VCaP (cell line): ENCODE results near the gene CARD9.
A peak's percentile ranks its signal among the peaks of the same experiment; 100 is the strongest.

ENCODE experiments used
- H3K27ac ChIP-seq: fragments of 450-650 bp; 2 replicates; pipeline ENCODE4 v1.5.1; 2017
- TF ChIP-seq, protein P1 (sequence below): fragments of 450-650 bp; conservative IDR thresholded peaks from 2 replicates; pipeline ENCODE4 v1.5.1; 2017; ENCODE audit warnings: mild to moderate bottlenecking, moderate library complexity

The CARD9 gene

DNA sequence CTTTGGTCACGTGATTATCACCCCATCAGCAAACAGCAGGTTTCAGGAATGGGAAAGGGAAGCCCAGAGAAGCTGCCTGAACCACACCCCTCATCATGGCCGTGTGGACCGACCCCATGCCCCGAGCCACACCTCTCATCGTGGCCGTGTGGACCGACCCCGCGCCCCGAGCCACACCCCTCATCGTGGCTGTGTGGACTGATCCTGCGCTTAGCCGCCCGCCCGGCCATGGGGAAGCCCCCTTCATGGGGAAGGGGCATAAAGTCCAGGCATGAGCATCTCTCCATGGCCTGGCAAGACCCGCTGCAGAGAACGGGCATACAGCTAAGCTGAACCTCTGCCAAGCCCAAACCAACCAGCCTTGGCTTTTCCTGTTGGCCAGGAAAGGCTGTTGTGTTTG, 20.1 kb upstream of the CARD9 start:
- TF ChIP-seq, protein P1, sequence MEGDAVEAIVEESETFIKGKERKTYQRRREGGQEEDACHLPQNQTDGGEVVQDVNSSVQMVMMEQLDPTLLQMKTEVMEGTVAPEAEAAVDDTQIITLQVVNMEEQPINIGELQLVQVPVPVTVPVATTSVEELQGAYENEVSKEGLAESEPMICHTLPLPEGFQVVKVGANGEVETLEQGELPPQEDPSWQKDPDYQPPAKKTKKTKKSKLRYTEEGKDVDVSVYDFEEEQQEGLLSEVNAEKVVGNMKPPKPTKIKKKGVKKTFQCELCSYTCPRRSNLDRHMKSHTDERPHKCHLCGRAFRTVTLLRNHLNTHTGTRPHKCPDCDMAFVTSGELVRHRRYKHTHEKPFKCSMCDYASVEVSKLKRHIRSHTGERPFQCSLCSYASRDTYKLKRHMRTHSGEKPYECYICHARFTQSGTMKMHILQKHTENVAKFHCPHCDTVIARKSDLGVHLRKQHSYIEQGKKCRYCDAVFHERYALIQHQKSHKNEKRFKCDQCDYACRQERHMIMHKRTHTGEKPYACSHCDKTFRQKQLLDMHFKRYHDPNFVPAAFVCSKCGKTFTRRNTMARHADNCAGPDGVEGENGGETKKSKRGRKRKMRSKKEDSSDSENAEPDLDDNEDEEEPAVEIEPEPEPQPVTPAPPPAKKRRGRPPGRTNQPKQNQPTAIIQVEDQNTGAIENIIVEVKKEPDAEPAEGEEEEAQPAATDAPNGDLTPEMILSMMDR: no peak
- H3K27ac ChIP-seq: peak overlapping the region; percentile 98

DNA sequence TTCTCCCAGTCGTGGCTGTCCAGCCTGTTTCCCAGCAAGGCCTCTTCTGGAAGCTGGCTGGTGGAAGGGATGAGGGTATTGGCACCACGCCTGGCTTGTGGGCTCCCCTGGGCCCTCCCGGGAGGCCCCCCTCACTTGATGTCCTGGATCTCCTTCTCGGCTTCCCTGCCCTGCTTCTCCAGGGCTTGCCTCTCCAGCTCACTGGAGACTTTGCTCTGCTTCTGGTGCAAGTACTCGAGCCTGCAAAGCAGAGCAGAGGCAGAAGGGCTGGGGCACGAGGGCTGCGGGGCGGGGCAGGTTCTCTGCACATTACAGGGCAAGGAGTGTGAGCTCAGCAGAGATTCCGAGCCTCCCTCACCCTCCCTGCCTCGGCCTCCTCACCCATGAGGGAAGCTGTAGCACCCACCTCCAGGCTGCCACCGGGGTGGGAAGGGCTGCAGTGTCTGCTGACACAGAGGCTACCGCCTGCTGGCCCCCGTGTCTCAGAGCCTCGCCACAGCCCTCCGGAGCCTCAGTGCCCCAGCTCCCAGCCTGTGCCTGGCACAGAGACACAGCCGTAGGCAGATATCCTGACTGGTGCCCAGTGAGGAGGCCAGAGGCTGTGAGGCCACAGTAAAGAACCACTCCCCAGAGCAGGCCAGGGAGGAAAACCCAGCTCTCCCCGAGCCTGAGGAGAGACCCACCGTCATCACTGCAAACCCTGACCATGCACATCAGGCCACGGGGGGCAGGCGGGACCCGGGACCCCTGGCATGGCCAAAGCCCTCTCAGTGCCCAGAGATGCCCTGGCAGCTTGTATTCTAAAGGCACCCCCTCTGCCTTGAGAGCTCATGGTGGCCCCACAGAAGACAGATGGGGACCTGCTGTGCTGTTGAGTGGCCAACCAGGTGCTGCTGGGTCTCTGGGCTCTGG, 19.3 kb upstream of the CARD9 start:
- peak overlapping the region; percentile 98 for H3K27ac ChIP-seq
- TF ChIP-seq, protein P1: no peak

GRCh38 chr9:136391737-136392537, 18.5 kb upstream of the CARD9 start:
- peak overlapping the region; percentile 98 for H3K27ac ChIP-seq
- TF ChIP-seq, protein P1: no peak

DNA sequence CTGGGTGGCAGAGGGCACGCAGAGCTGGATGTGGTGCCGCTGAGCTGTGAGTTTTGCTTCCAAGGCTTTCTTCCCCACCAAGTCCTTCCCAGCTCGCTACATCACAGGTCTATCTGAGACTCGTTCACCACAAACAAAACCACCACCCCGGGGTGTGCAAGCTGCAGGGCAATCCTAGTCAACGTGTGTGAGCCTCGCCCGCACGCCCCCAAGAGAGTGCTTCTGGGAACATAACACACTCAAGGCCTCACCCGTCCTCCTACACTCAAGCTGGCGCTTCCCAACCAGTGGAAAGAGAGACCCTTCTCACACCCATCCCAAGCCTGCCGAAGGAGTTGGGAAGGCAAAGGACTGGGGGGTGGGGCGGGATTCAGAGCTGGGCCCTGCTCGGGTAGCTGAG, 15.9 kb upstream of the CARD9 start:
- H3K27ac ChIP-seq: no peak overlapping the region
- TF ChIP-seq, protein P1: no peak

DNA sequence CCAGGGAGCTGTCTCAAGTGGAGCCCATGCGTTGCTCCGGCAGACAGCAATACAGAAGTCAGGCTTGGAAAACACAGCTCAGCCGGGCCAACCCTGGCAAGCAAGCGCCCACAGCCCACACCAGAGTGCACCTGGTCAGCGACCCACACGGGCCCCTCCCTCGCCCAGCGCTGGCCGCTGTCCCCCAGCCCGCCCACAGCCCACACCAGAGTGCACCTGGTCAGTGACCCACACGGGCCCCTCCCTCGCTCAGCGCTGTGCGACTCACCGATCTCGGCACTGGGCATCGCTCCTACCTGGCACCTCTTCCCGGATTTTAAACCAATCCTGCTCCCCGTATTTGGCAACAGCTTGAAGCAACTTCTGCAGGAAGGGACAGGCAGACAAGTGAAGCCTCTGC, 13.7 kb upstream of the CARD9 start:
- no peak overlapping the region for H3K27ac ChIP-seq
- TF ChIP-seq, protein P1: no peak

- TF ChIP-seq, protein P1: no peak
- no peak overlapping the region for H3K27ac ChIP-seq
Measured at GRCh38 chr9:136386018-136386417, 12.5 kb upstream of the CARD9 start.

DNA sequence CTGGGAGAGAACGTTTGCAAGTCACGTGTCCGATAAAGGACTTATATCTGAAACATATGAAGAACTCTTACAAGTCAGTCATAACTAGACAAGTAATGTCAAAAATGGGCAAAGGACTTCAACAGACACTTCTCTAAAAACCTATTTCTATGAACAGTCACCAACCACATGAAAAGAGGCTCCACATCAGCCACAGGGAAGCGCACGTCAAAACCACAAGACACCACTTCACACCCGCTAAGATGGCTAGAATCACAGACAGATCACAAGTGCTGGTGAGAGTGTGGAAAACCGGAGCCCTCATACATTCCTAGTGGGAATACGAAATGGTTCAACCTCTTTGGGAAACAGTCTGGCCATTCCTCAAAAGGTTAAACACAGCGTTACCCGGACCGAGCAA, 11.5 kb upstream of the CARD9 start:
- TF ChIP-seq, protein P1: no peak
- H3K27ac ChIP-seq: no peak overlapping the region
